ENCODE measurements around the gene CADPS. TPM values are rescaled to one million over a fixed set of nuclear protein-coding genes. Genes with fewer than 3 reads are reported as not detected.

CADPS gene
- total RNA-seq, 1 donor from 2014 or later: 2.7 TPM

- Histone ChIP-seq H3K27ac (no peak overlapping the region), H3K9me3 (no peaks in the 10 kb centered on the region), H3K27me3 (ENCODE audit: low read depth) (no peaks in the 10 kb centered on the region), H3K4me1 (no peaks in the 10 kb centered on the region), H3K4me3 (no peak overlapping the region), H3K36me3 (no peaks in the 10 kb centered on the region)
- TF ChIP-seq CTCF (IDR thresholded peaks at IDR 0.05): no peak
- ATAC-seq (no peak), DNase-seq (no peak)
- intact Hi-C loops (cut with DNase I): no loop called here
These were observed 221.4 kb downstream of the CADPS start for GRCh38 chr3:62653796-62654195.

GRCh38 chr3:62647711-62648110, 227.5 kb downstream of the CADPS start:
- Histone ChIP-seq H3K9me3 (no peaks in the 10 kb centered on the region), H3K4me3 (no peak overlapping the region), H3K36me3 (no peaks in the 10 kb centered on the region), H3K27ac (no peak overlapping the region), H3K27me3 (ENCODE audit: low read depth) (no peaks in the 10 kb centered on the region), H3K4me1 (no peaks in the 10 kb centered on the region)
- intact Hi-C loops (cut with DNase I): no loop called here
- no peak for ATAC-seq
- no peak for DNase-seq
- TF ChIP-seq CTCF (IDR thresholded peaks at IDR 0.05): no peak

- ATAC-seq (no peak), DNase-seq (no peak)
- Histone ChIP-seq H3K27me3 (ENCODE audit: low read depth) (no peaks in the 10 kb centered on the region), H3K27ac (no peak overlapping the region), H3K4me3 (no peak overlapping the region), H3K4me1 (no peaks in the 10 kb centered on the region), H3K9me3 (no peaks in the 10 kb centered on the region), H3K36me3 (no peaks in the 10 kb centered on the region)
- no peak for TF ChIP-seq CTCF (IDR thresholded peaks at IDR 0.05)
- intact Hi-C loops (cut with DNase I): no loop called here
These were observed 230.7 kb downstream of the CADPS start for GRCh38 chr3:62644493-62644892.

- intact Hi-C loops (cut with DNase I): no loop called here
- TF ChIP-seq CTCF (IDR thresholded peaks at IDR 0.05): no peak
- no peaks in the 10 kb centered on the region for H3K27me3 ChIP-seq (ENCODE audit: low read depth)
- ATAC-seq: no peak
- H3K27ac ChIP-seq: no peak overlapping the region
- DNase-seq: no peak
- H3K36me3 ChIP-seq: no peaks in the 10 kb centered on the region
- no peaks in the 10 kb centered on the region for H3K9me3 ChIP-seq
- H3K4me3 ChIP-seq: no peak overlapping the region
- no peaks in the 10 kb centered on the region for H3K4me1 ChIP-seq
These were observed 236.9 kb downstream of the CADPS start for GRCh38 chr3:62638316-62638715.

- DNase-seq: no peak
- H3K4me3 ChIP-seq: no peak overlapping the region
- no peaks in the 10 kb centered on the region for H3K9me3 ChIP-seq
- H3K4me1 ChIP-seq: no peaks in the 10 kb centered on the region
- H3K27ac ChIP-seq: no peak overlapping the region
- no peak for TF ChIP-seq CTCF (IDR thresholded peaks at IDR 0.05)
- ATAC-seq: no peak
- no peaks in the 10 kb centered on the region for H3K27me3 ChIP-seq (ENCODE audit: low read depth)
- intact Hi-C loops (cut with DNase I): no loop called here
- H3K36me3 ChIP-seq: no peaks in the 10 kb centered on the region
These were observed 238.9 kb downstream of the CADPS start for GRCh38 chr3:62636235-62636826.
